ENCODE results near the gene CADM2.

DNA sequence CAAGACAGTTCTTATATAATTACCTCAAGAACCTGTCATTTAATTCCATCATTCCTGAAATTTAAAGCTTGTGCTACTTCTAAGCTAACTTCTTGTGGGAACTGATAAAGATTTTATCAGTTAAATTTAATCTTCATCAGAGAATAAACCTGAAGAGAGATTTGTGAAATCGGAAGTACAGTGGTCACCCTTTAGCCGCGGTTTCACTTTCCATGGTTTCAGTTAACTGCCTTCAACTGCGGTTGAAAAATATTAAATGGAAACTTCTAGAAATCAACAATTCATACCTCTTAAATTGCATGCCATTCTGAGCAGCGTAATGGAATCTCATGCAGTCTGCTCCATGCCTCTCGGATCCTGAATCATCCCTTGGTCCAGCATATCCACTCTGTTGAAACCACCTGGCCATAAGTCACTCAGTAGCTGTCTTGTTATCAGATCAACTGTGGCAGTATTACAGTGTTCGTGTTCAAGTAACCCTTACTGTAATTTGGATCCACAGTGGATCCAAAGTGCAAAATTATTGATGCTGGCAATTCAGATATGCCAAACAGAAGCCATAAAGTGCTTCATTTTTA is 626.1 kb downstream of the CADM2 start:
- TF ChIP-seq, protein P1, sequence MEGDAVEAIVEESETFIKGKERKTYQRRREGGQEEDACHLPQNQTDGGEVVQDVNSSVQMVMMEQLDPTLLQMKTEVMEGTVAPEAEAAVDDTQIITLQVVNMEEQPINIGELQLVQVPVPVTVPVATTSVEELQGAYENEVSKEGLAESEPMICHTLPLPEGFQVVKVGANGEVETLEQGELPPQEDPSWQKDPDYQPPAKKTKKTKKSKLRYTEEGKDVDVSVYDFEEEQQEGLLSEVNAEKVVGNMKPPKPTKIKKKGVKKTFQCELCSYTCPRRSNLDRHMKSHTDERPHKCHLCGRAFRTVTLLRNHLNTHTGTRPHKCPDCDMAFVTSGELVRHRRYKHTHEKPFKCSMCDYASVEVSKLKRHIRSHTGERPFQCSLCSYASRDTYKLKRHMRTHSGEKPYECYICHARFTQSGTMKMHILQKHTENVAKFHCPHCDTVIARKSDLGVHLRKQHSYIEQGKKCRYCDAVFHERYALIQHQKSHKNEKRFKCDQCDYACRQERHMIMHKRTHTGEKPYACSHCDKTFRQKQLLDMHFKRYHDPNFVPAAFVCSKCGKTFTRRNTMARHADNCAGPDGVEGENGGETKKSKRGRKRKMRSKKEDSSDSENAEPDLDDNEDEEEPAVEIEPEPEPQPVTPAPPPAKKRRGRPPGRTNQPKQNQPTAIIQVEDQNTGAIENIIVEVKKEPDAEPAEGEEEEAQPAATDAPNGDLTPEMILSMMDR (IDR thresholded peaks at IDR 0.05): no peak
- TF ChIP-seq POLR2A (IDR thresholded peaks at IDR 0.05): no peak

All from adrenal gland (tissue), 5 donors.